Measurements from ENCODE around the gene DNAJC16. TPM values are rescaled to one million over a fixed set of nuclear protein-coding genes. Genes with fewer than 3 reads are reported as not detected.
"Not testable (repeated sequence)": the region's sequence is repeated elsewhere in the genome, so short reads cannot be mapped to it uniquely, and the experiment has no call there.

The DNAJC16 gene
- total RNA-seq, 4 donors from 2014 or later, result 10.0 to 20.9 (median 14.2) TPM

DNA sequence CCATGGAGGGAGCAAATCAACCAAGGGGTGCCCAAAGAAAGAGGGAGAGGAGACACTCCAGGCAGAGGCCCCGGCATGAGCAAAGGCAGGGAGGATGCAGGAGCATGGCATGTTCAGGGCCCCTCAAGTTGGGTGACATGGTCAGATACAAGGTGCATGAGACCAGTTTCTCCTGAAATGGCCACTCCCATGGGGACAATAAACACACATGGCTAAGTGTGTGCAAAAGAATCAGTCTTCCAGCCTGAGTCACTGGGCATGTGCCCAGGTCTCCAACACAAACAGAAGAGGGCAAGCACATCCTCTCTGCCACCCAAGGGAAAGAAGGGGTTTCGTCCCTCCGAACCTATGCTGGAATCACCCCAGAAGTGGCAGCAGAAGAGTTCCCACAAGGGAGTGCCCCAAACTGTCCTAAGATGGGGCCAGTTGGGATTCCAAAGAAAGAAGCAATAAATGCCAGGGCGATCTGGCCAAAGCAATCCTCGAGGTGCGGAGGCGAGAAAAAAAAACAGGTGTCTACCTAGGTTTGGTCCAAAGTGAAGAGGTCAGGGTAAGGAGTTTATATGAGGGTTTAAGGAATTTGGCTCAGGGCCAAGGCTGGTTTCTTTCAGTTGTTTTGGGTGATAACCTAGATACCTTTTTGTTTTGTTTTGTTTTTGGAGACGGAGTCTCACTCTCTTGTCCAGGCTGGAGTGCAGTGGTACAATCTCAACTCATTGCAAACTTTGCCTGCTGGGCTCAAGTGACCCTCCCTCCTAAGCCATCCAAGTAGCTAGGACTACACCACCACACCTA is 15.8 kb upstream of the DNAJC16 start:
- DNase-seq, result no peak
- intact Hi-C loops (cut with DNase I), result no loop called here
- H3K9me3 ChIP-seq, result no peaks in the 10 kb centered on the region
- TF ChIP-seq POLR2A (IDR thresholded peaks at IDR 0.05), result no peak
- TF ChIP-seq, protein P1, sequence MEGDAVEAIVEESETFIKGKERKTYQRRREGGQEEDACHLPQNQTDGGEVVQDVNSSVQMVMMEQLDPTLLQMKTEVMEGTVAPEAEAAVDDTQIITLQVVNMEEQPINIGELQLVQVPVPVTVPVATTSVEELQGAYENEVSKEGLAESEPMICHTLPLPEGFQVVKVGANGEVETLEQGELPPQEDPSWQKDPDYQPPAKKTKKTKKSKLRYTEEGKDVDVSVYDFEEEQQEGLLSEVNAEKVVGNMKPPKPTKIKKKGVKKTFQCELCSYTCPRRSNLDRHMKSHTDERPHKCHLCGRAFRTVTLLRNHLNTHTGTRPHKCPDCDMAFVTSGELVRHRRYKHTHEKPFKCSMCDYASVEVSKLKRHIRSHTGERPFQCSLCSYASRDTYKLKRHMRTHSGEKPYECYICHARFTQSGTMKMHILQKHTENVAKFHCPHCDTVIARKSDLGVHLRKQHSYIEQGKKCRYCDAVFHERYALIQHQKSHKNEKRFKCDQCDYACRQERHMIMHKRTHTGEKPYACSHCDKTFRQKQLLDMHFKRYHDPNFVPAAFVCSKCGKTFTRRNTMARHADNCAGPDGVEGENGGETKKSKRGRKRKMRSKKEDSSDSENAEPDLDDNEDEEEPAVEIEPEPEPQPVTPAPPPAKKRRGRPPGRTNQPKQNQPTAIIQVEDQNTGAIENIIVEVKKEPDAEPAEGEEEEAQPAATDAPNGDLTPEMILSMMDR (IDR thresholded peaks at IDR 0.05), result no peak
- H3K4me1 ChIP-seq, result peaks cover 0 to 25% (median 0%) of the 10 kb centered on the region in 3 donors
- WGBS, 2 donors, result 90 to 95% methylated on average over 6 to 8 of the region's 8 CpGs
- no peak overlapping the region for H3K4me3 ChIP-seq
- H3K36me3 ChIP-seq, result peaks cover 0 to 57% (median 0%) of the 10 kb centered on the region in 3 donors
- peak overlapping the region in 2 of 4 donors; percentile 42 to 47 for H3K27ac ChIP-seq
- H3K27me3 ChIP-seq, result no peaks in the 10 kb centered on the region

DNA sequence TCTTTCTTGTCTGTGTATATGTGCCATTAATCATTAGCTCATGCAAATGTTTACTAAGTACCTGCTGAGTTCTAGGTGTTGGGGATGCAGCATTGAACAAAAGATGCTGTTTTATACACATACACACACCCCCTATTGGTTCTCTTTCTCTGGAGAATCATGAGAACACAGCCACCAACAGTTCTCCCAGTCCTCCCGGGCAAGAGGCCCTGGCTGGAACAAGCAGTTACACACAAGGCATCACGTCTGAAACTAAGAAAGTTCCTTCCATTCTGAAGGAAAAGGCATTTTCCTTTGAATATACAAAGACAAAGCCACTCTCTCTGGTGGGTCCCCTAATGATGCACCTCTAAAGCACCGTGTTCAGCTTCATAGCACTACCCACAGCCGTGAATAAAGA is 13.5 kb upstream of the DNAJC16 start:
- no peak for TF ChIP-seq POLR2A (IDR thresholded peaks at IDR 0.05)
- TF ChIP-seq, protein P1 (IDR thresholded peaks at IDR 0.05), result no peak

DNA sequence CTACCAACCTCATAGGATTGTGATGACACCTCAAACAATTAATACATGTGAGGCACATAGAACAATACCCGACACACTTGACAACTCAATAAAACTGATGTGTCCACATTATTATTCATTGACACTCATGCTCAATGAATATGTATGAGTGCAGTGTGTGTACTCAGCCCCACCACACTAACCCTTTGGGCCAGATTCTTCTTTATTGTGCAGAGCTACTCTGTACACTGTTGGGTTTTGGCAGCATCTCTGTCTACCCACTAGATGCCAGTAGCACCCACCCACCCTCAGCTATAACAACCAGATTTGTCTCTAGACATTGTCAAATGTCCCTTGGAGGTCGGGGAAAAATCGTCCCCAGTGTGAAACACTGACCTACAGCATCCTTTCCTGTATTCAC is 12.7 kb upstream of the DNAJC16 start:
- peaks cover 0 to 50% (median 0%) of the 10 kb centered on the region in 3 donors for H3K36me3 ChIP-seq
- TF ChIP-seq POLR2A (IDR thresholded peaks at IDR 0.05), result no peak
- TF ChIP-seq, protein P1 (IDR thresholded peaks at IDR 0.05), result no peak
- intact Hi-C loops (cut with DNase I), result no loop called here
- no peaks in the 10 kb centered on the region for H3K9me3 ChIP-seq
- H3K4me3 ChIP-seq, result no peak overlapping the region
- no peaks in the 10 kb centered on the region for H3K27me3 ChIP-seq
- 91 to 92% methylated on average over 3 of the region's 3 CpGs for WGBS, 2 donors
- no peak for DNase-seq
- H3K4me1 ChIP-seq, result peaks cover 0 to 30% (median 4%) of the 10 kb centered on the region in 3 donors
- no peak overlapping the region for H3K27ac ChIP-seq

More for the DNA sequence above, 13.5 kb upstream of the DNAJC16 start:
- H3K27ac ChIP-seq, result no peak overlapping the region
- no peak for DNase-seq
- H3K9me3 ChIP-seq, result no peaks in the 10 kb centered on the region
- no peak overlapping the region for H3K4me3 ChIP-seq
- intact Hi-C loops (cut with DNase I), result no loop called here
- peaks cover 0 to 54% (median 0%) of the 10 kb centered on the region in 3 donors for H3K36me3 ChIP-seq
- WGBS, 2 donors, result 78 to 83% methylated on average over 4 of the region's 4 CpGs
- no peaks in the 10 kb centered on the region for H3K27me3 ChIP-seq
- peaks cover 0 to 28% (median under 1%) of the 10 kb centered on the region in 3 donors for H3K4me1 ChIP-seq

DNA sequence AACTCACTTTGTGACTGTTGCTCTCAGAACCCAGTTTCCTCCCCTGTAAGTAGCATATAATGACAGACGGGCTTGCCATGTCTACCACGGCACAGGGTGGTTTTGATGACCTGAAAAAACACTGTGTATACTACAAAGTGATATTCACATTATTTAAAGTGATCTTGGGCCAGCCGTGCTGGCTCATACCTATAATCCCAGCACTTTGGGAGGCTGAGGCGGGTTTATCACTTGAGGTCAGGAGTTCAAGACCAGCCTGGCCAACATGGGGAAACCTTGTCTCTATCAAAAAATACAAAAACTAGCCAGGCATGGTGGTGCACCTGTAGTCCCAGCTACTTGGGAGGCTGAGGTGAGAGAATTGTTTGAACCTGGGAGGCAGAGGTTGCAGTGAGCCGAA is 12.1 kb upstream of the DNAJC16 start:
- Histone ChIP-seq H3K36me3 (peaks cover 0 to 50% (median 0%) of the 10 kb centered on the region in 3 donors), H3K4me1 (peaks cover 0 to 30% (median 4%) of the 10 kb centered on the region in 3 donors)
- WGBS, 2 donors, result 89 to 94% methylated on average over 2 to 3 of the region's 5 CpGs
- H3K27me3 ChIP-seq; H3K4me3 ChIP-seq; H3K27ac ChIP-seq; H3K9me3 ChIP-seq; DNase-seq; intact Hi-C loops (cut with DNase I): not testable (repeated sequence)

DNA sequence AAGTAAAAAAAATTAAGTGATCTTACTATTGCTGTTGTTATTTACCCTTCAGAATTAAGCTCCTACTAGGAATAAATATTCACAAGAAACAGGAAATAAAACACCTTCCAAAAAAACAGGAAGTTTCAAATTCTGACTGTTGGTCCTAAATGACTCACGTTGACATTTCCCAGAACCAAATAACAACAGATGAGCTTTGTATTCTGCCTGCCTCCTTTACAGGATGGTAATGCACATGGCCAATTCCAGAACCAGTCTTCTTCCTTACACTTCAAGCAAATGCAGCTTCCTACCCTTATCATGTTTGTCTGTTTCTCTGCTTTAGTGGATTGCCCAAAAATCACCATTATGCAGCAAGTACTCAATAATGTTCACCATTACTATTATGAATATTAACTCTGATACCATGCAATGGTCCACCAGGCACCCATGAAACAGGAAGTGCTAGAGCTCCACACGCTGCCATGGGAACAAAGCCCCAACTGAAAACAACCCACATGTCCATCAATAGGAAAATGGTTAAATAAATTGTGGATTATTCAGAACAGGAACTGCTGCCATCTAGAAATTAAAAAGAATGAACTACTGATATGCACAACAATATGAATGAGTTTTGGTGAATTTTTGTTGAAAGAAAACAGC is 11.5 kb upstream of the DNAJC16 start:
- Histone ChIP-seq H3K4me1 (peaks cover 0 to 27% (median 4%) of the 10 kb centered on the region in 3 donors), H3K4me3 (no peak overlapping the region), H3K27me3 (no peaks in the 10 kb centered on the region), H3K9me3 (no peaks in the 10 kb centered on the region), H3K36me3 (peaks cover 0 to 50% (median 0%) of the 10 kb centered on the region in 3 donors), H3K27ac (no peak overlapping the region)
- no peak for TF ChIP-seq POLR2A (IDR thresholded peaks at IDR 0.05)
- TF ChIP-seq, protein P1 (IDR thresholded peaks at IDR 0.05), result no peak
- intact Hi-C loops (cut with DNase I), result no loop called here
- WGBS, 2 donors, result 47 to 61% methylated on average over 2 of the region's 2 CpGs
- DNase-seq, result no peak

All from esophagus squamous epithelium (tissue), 5 donors.